Measurements from ENCODE around the gene FIBCD1. TPM values are rescaled to one million over a fixed set of nuclear protein-coding genes. Genes with fewer than 3 reads are reported as not detected.

The FIBCD1 gene
- total and polyA plus RNA-seq, 9 of the 15 experiments (the other 6 are each of a cell fraction or from before 2014, with no cell fraction given): 0.53 to 1.2 (median 0.95) TPM; not detected in 4

- Histone ChIP-seq H3K27me3 (ENCODE audit: control insufficient read depth in 2 of 2, insufficient read depth in 2 of 2, low read length in 2 of 2) (peaks cover 83 to 88% of the 10 kb centered on the region in 2 experiments), H3K9me3 (replicated peaks; ENCODE audit: control insufficient read depth, insufficient read depth, low read depth, low read length) (no peaks in the 10 kb centered on the region), H3K36me3 (ENCODE audit: control insufficient read depth, insufficient read depth, low read length) (no peaks in the 10 kb centered on the region), H3K9me1 (ENCODE audit: control insufficient read depth, insufficient read depth, low read length) (peaks cover 10% of the 10 kb centered on the region), H3K27ac (ENCODE audit: extremely low read depth, low read depth, low read length) (no peak overlapping the region), H2AFZ (ENCODE audit: low read depth, low read length) (0 out of 2 replicates have a peak overlapping the region, but pooled peaks have one; percentile 3), H3K4me1 (replicated peaks in 1 of 2; ENCODE audit: control insufficient read depth in 2 of 2, insufficient read depth in 2 of 2, low read length in 2 of 2) (peaks cover 0 to 52% of the 10 kb centered on the region in 2 experiments; a peak in 2 of 5 replicates), H4K20me1 (replicated peaks; ENCODE audit: control insufficient read depth, insufficient read depth, low read length) (peaks cover 68% of the 10 kb centered on the region), H3K4me2 (ENCODE audit: insufficient read depth, low read length) (peak overlapping the region; percentile 2; the same call in 1 of the 2 replicates), H3K9ac (ENCODE audit: insufficient read depth in 1 of 2, low read depth in 2 of 2, low read length in 2 of 2) (peak overlapping the region in 1 of 2 experiments; percentile 65; a peak in 2 of 4 replicates), H3K79me2 (ENCODE audit: control insufficient read depth, insufficient read depth, low read length) (no peaks in the 10 kb centered on the region), H3K4me3 (no peak overlapping the region)
- BruUV-seq (replicated peaks): no TSS peak
- TF ChIP-seq CHD2 (IDR thresholded peaks at IDR 0.05; ENCODE audit: low read depth, low read length): 0 out of 2 replicates have a peak, but pooled peaks have one; percentile 38
- no peak for TF ChIP-seq TSHZ1 (CRISPR knock-in tag; IDR thresholded peaks at IDR 0.05)
- peak; percentile 0 for TF ChIP-seq ZFP36 (IDR thresholded peaks at IDR 0.05; ENCODE audit: low read depth, low read length, partially characterized antibody)
- TF ChIP-seq ZKSCAN1 (IDR thresholded peaks at IDR 0.05; ENCODE audit: low read depth, low read length): peak; percentile 99
- peak in 1 of 2 experiments; percentile 45; a peak in 2 of 4 replicates for TF ChIP-seq RCOR1 (IDR thresholded peaks at IDR 0.05; ENCODE audit: borderline replicate concordance in 1 of 2, low read depth in 2 of 2, low read length in 2 of 2)
- TF ChIP-seq NEUROD1 (IDR thresholded peaks at IDR 0.05; ENCODE audit: borderline replicate concordance, low read depth, low read length, partially characterized antibody): peak; percentile 29
- WGBS (ENCODE audit: insufficient coverage, low coverage, missing lambda C conversion rate): 2% methylated on average over 23 of the region's 23 CpGs
- ATAC-seq (peak; percentile 8), FAIRE-seq (no peak), DNase-seq (ENCODE audit: extremely low read depth in 1 of 4, low spot score in 3 of 4) (peak in 3 of 4 experiments; percentile 63 to 73 (median 67))
- ChIA-PET POLR2A (interaction anchor here (0.5 to 26.8 kb wide), 15 partner anchors 2 to 222 kb away, joined by 3 to 582 read pairs (median 5); partner anchors contain the start of gene QRFP), CTCF (ENCODE audit: low intra/inter-chr PET ratio) (interaction anchor here (0.8 to 1.0 kb wide), 2 partner anchors 11 to 84 kb away, joined by 3 to 4 read pairs; no protein-coding TSS in a partner anchor)
- intact Hi-C loops (cut with micrococcal nuclease): no loop called here
- in situ Hi-C loops (cut with MboI): no loop called here
These were observed 25.2 kb downstream of the FIBCD1 start for GRCh38 chr9:130913599-130914416.

Data from K562 (cell line).